ENCODE measurements around the gene CCDC186. TPM values are rescaled to one million over a fixed set of nuclear protein-coding genes. Genes with fewer than 3 reads are reported as not detected.
"Not testable (repeated sequence)": the region's sequence is repeated elsewhere in the genome, so short reads cannot be mapped to it uniquely, and the experiment has no call there.

Gene CCDC186
- total and polyA plus RNA-seq, 7 donors, result 1.9 to 16.5 (median 10.5) TPM

- H3K4me1 ChIP-seq, result no peaks in the 10 kb centered on the region
- no peak overlapping the region for H3K4me3 ChIP-seq
- no peaks in the 10 kb centered on the region for H3K9me3 ChIP-seq
- ATAC-seq (no peak), DNase-seq (no peak)
- WGBS, 3 donors, result 85 to 91% (median 87%) methylated on average over 2 of the region's 2 CpGs
- no peak for TF ChIP-seq CTCF (IDR thresholded peaks at IDR 0.05)
- intact Hi-C loops (cut with DNase I), result no loop called here
- peaks cover 2 to 31% of the 10 kb centered on the region in 2 donors for H3K36me3 ChIP-seq (ENCODE audit: insufficient read depth in 1 of 2, low read depth in 1 of 2)
- H3K27me3 ChIP-seq (ENCODE audit: insufficient read depth in 3 of 3, low read length in 2 of 3), result no peaks in the 10 kb centered on the region
- H3K27ac ChIP-seq, result no peak overlapping the region
Observed at GRCh38 chr10:114157912-114158311, 16.1 kb downstream of the CCDC186 start.

- 84 to 91% (median 89%) methylated on average over 1 of the region's 1 CpG for WGBS, 3 donors
- H3K36me3 ChIP-seq (ENCODE audit: insufficient read depth in 1 of 2, low read depth in 1 of 2), result peaks cover 2 to 63% of the 10 kb centered on the region in 2 donors
- no peaks in the 10 kb centered on the region for H3K4me1 ChIP-seq
- no peak for TF ChIP-seq CTCF (IDR thresholded peaks at IDR 0.05)
- H3K27ac ChIP-seq, result no peak overlapping the region
- no peak overlapping the region for H3K4me3 ChIP-seq
- no peaks in the 10 kb centered on the region for H3K27me3 ChIP-seq (ENCODE audit: insufficient read depth in 3 of 3, low read length in 2 of 3)
- intact Hi-C loops (cut with DNase I), result no loop called here
- ATAC-seq, result no peak
- DNase-seq, result no peak
- H3K9me3 ChIP-seq, result no peaks in the 10 kb centered on the region
Observed at GRCh38 chr10:114151892-114152291, 22.1 kb downstream of the CCDC186 start.

- H3K9me3 ChIP-seq, result no peaks in the 10 kb centered on the region
- ATAC-seq (peak; percentile 67 to 90 (median 72)), DNase-seq (no peak)
- peaks cover 2 to 60% of the 10 kb centered on the region in 2 donors for H3K36me3 ChIP-seq (ENCODE audit: insufficient read depth in 1 of 2, low read depth in 1 of 2)
- no peak overlapping the region for H3K4me3 ChIP-seq
- 87 to 92% (median 91%) methylated on average over 2 of the region's 2 CpGs for WGBS, 3 donors
- no peak overlapping the region for H3K27ac ChIP-seq
- TF ChIP-seq CTCF (IDR thresholded peaks at IDR 0.05), result no peak
- intact Hi-C loops (cut with DNase I), result no loop called here
- H3K27me3 ChIP-seq (ENCODE audit: insufficient read depth in 3 of 3, low read length in 2 of 3), result no peaks in the 10 kb centered on the region
- no peaks in the 10 kb centered on the region for H3K4me1 ChIP-seq
Observed at GRCh38 chr10:114151486-114151885, 22.5 kb downstream of the CCDC186 start.

- H3K36me3 ChIP-seq (ENCODE audit: insufficient read depth in 1 of 2, low read depth in 1 of 2), result peaks cover 2 to 62% of the 10 kb centered on the region in 2 donors
- DNase-seq; H3K27ac ChIP-seq; ATAC-seq; intact Hi-C loops (cut with DNase I); H3K27me3 ChIP-seq (ENCODE audit: insufficient read depth in 3 of 3, low read length in 2 of 3); H3K4me1 ChIP-seq; H3K4me3 ChIP-seq; H3K9me3 ChIP-seq: not testable (repeated sequence)
- WGBS, 3 donors, result 70 to 84% (median 80%) methylated on average over 3 of the region's 3 CpGs
Observed at GRCh38 chr10:114149476-114149875, 24.5 kb downstream of the CCDC186 start.

DNA sequence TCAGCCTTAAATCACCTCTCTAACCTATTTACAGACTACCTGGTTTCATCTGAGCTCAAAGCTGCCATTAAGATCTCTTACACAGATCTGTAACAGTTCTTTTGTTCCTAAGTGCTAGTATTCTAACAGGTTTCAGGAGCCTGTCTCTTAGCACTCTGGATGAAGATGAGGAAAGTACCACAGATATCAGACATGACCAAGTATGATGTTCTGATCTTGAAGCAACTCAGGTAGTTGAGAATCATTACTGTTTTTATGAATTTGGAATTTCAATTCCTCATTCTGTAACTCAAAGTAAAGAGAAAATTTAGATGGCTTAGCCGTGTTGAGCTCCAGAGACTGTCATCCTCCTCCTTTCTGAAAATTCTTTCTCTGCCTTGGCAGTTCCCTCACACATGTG, 30.8 kb downstream of the CCDC186 start:
- H3K4me1 ChIP-seq, result peaks cover 8% of the 10 kb centered on the region
- DNase-seq, result no peak
- no peak for ATAC-seq
- H3K4me3 ChIP-seq, result no peak overlapping the region
- peaks cover 0 to 62% of the 10 kb centered on the region in 2 donors for H3K36me3 ChIP-seq (ENCODE audit: insufficient read depth in 1 of 2, low read depth in 1 of 2)
- WGBS, 3 donors, result 94 to 98% (median 97%) methylated on average over 1 of the region's 1 CpG
- no peak overlapping the region for H3K27ac ChIP-seq
- no peak for TF ChIP-seq CTCF (IDR thresholded peaks at IDR 0.05)
- intact Hi-C loops (cut with DNase I), result no loop called here
- no peaks in the 10 kb centered on the region for H3K9me3 ChIP-seq
- no peaks in the 10 kb centered on the region for H3K27me3 ChIP-seq (ENCODE audit: insufficient read depth in 3 of 3, low read length in 2 of 3)

Measured in psoas muscle (tissue), 8 donors.